ENCODE results near the gene MYL12B.
A peak's percentile ranks its signal among the peaks of the same experiment; 100 is the strongest.

The MYL12B gene

GRCh38 chr18:3255611-3256165 is 6.2 kb upstream of the MYL12B start:
- ChIA-PET CTCF (interaction anchor here (1.0 to 1.1 kb wide), 2 partner anchors 199 to 411 kb away, joined by 3 to 5 read pairs; no protein-coding TSS in a partner anchor), POLR2A (interaction anchor here (1.5 kb wide), 1 partner anchor 8 kb away, joined by 6 read pairs; the partner anchor contains the start of gene MYL12A)

GRCh38 chr18:3256693-3257626 is 5.0 kb upstream of the MYL12B start:
- no peak overlapping the region for H3K4me3 ChIP-seq (ENCODE audit: low read depth, low read length)
- DNase-seq (ENCODE audit: low read depth, low spot score) = no peak
- ChIA-PET CTCF (interaction anchor here (1.0 kb wide), 1 partner anchor 198 kb away, joined by 3 read pairs; no protein-coding TSS in a partner anchor), POLR2A (interaction anchor here (1.5 kb wide), 1 partner anchor 9 kb away, joined by 6 read pairs; the partner anchor contains the start of gene MYL12A)
- TF ChIP-seq CTCF (IDR thresholded peaks at IDR 0.05; ENCODE audit: insufficient read depth, low read length, missing control alignments) = no peak

More at GRCh38 chr18:3255611-3256165, 6.2 kb upstream of the MYL12B start:
- no peak for TF ChIP-seq CTCF (IDR thresholded peaks at IDR 0.05; ENCODE audit: insufficient read depth, low read length, missing control alignments)
- H3K4me3 ChIP-seq (ENCODE audit: low read depth, low read length) = no peak overlapping the region
- DNase-seq (ENCODE audit: low read depth, low spot score) = no peak

GRCh38 chr18:3257627-3258120 is 4.3 kb upstream of the MYL12B start:
- no peak for DNase-seq (ENCODE audit: low read depth, low spot score)
- ChIA-PET CTCF (no interaction called here), POLR2A (no interaction called here)
- TF ChIP-seq CTCF (IDR thresholded peaks at IDR 0.05; ENCODE audit: insufficient read depth, low read length, missing control alignments) = no peak
- H3K4me3 ChIP-seq (ENCODE audit: low read depth, low read length) = no peak overlapping the region

- POLR2A ChIA-PET = interaction anchor here (0.7 to 1.7 kb wide), 4 partner anchors 9 to 405 kb away, joined by 3 to 21 read pairs (median 3); partner anchors contain the start of gene MYL12A
- no peak for TF ChIP-seq CTCF (IDR thresholded peaks at IDR 0.05; ENCODE audit: insufficient read depth, low read length, missing control alignments)
- CTCF ChIA-PET = interaction anchor here (1.0 to 1.5 kb wide), 2 partner anchors 13 to 405 kb away, joined by 3 to 6 read pairs; no protein-coding TSS in a partner anchor
- no peak for DNase-seq (ENCODE audit: low read depth, low spot score)
- peak overlapping the region; percentile 90 for H3K4me3 ChIP-seq (ENCODE audit: low read depth, low read length)
These were observed 949 bp upstream of the MYL12B start for GRCh38 chr18:3260995-3261372.

GRCh38 chr18:3262234-3263131 is 550 bp downstream of the MYL12B start:
- no peak for TF ChIP-seq CTCF (IDR thresholded peaks at IDR 0.05; ENCODE audit: insufficient read depth, low read length, missing control alignments)
- CTCF ChIA-PET = interaction anchor here (1.5 to 2.0 kb wide), 2 partner anchors 403 to 404 kb away, joined by 6 to 7 read pairs; no protein-coding TSS in a partner anchor
- POLR2A ChIA-PET = interaction anchor here (1.0 to 3.2 kb wide), 3 partner anchors 10 to 15 kb away, joined by 3 to 21 read pairs (median 16); partner anchors contain the start of gene MYL12A
- H3K4me3 ChIP-seq (ENCODE audit: low read depth, low read length) = peak overlapping the region; percentile 90
- DNase-seq (ENCODE audit: low read depth, low spot score) = no peak

Measured in AG04449 (cell line).